HG03520 (cell line): ENCODE measurements around the gene SERPINB10.
A peak's percentile ranks its signal among the peaks of the same experiment; 100 is the strongest.

Experiments
- ATAC-seq: cut with Tn5 transposase; IDR thresholded peaks from one replicate; pipeline ENCODE4 v1.9.1; 2021; ENCODE audit warnings: mild to moderate bottlenecking, moderate library complexity; ENCODE audit not compliant: unreplicated experiment

Gene SERPINB10

DNA sequence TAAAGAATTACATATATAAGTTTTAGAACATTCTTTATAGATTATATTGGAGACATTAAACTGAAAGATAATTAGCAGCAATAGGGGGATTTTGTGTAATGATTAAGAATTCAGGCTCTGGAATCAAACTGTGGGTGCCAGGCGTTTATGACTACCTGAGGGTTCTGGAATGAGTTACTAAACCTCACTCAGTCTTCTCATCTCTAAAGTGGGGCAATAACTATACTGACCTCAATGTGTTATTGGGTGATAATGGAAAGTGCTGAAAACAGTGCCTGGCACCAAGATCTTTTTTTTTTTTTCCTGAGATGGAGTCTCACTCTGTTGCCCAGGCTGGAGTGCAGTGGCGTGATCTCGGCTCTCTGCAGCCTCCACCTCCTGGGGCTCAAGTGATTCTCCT is 69.3 kb downstream of the SERPINB10 start:
- no peak for ATAC-seq

DNA sequence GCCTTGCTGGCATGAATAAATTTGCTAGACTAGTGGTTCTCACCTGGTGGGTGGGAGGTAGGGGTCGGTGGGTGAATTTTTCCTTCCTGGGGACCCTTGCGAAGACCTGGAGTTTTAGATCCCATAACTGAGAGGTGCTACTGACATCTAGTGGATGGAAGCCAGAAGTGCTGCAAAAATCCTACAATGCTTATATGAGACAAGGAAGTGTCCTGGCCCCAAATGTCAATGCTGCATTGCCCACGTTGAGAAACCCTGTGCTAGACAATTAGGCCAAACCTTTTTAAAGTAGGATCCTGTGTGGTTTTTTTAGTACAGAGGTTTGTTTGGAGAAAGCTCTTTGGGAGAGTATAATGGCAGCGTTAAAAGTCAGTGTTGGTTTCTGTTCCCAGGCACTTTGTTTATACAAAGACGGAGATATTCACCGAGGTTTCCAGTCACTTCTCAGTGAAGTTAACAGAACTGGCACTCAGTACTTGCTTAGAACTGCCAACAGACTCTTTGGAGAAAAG is 71.7 kb downstream of the SERPINB10 start:
- ATAC-seq = peak; percentile 78

DNA sequence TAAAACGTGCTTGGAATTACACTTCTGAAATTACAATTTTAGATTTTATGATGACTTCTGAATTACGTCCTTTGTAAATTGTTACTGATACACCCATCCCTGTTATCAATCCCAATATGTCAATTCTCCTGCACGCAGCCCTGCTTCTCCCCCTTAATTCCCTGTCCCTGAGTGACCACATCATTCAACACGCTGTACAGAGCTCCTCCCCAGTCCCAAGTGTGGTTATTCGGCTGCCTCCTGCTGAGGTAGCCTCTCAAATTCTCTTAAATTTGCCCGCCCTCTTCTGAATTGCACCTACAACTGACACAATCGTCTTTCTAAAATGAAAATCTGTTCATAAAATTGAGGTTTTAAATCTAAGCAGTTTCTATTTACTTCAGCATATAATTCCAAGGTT is 72.3 kb downstream of the SERPINB10 start:
- ATAC-seq = no peak

DNA sequence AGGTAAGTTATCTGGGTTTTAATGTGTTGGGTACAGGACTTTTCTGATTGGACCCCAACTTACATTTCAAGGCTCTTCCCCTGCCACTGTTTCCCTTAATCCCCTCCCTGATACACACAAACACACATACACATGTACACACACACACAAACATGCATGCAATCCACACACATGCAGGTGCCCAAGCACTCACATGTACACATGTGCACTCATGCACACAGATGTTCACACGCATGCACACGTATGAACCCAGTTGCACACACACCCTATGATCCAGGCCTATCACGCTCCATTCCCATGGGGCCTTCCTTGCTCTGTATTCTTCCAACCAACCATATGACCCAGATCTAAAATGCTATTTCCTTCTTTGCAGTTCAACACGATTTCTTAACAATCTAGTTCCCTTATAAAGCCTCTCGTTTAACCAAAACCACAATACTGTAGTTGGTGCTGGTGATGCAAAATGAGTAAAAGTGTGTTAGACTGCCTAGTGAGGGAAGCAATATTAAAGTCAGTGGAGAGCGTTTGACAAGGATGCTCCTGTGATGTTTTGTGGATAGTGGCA is 73.2 kb downstream of the SERPINB10 start:
- no peak for ATAC-seq

DNA sequence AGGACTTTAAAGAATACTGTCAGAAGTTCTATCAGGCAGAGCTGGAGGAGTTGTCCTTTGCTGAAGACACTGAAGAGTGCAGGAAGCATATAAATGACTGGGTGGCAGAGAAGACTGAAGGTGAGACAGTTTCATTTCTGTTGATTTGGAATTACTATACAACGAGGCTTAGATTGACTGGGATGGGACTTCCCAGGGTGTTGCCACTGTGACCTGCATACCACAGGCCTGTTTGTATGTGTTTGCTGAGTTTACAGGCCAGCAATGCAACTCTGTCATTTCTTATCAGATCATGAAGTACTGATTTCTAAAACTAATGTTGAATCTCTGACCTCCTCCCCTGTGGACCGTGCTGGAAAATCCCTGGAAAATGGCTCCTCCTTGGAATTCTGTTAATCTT is 74.0 kb downstream of the SERPINB10 start:
- ATAC-seq = no peak

DNA sequence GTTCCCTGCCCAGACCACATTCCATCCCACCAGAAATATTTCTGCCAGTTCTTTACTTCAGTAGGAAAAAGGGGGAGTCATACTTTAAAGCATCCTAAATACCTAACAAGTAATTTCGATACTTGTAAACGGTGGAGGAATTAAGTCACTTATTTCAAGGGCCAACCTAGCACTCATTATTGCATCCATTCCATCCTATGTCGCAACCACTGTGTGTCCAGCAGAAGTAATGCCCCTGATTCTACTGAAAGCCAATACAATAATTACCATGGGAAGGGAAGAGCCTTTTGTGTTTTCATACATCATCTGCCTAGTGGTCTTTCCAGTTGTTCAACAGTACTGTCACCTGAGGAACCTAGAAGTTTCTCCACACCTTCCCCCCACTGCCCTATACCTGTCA is 74.6 kb downstream of the SERPINB10 start:
- ATAC-seq = no peak
